NCI-H1930 (cell line): ENCODE measurements around the gene KNDC1.
A peak's percentile ranks its signal among the peaks of the same experiment; 100 is the strongest.

Source experiments
- DNase-seq, 2 experiments: peaks; one replicate each; lab custom pipeline; 2025; lab: John Stamatoyannopoulos, UW

The KNDC1 gene

DNA sequence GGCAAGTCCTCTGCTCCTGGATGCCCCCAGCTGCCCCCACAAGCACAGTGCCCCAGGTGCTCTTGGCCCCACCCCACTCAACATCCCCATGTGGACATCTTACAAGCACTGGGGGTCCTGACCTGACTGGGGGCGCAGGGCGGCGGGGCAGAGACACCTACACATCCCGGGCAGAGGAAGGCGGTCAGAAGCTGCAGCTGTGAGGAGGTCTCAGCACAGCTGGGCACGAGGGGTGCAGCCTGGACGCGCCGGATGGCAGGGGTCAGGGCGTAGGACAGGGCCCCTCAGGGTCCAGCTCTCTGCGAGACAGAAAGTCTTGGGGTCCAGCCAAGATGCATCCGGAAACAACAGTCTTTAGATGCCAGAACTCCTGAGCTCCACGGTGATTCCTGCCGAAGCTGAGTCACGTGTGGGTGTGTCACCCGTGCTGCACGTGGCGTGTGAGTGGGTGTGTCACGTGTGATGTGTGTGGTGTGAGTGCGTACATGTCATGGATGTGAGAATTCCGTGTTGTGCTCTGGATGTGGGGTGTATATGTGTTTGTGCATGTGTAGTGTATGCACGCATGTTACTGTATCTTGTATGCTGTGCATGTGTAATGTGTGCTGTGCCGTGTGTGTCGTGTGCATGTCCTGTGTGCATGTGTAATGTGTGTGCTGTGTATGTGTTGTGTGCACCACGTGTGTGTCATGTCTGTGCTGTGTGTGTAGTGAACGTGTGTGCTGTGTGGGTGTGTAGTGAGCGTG, 82.8 kb downstream of the KNDC1 start:
- DNase-seq: no peak

DNA sequence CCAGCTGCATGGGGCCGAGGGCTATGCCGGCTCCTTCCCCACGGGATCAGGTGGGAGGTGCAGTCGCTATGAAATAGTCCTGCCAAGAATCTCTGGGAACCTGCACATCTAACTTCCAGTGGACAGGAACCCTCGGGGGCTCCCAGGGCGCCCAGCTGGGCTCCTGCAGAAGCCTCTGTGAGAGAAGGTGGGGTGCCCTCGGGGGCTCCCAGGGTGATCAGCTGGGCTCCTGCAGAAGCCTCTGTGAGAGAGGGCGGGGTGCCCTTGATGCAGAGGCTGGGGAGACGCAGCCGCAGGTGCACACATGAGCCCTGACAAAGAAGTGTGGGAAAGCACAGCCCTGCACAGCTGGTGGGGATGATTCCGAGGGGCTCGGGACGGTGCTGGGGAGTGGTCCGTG, 83.6 kb downstream of the KNDC1 start:
- no peak for DNase-seq

DNA sequence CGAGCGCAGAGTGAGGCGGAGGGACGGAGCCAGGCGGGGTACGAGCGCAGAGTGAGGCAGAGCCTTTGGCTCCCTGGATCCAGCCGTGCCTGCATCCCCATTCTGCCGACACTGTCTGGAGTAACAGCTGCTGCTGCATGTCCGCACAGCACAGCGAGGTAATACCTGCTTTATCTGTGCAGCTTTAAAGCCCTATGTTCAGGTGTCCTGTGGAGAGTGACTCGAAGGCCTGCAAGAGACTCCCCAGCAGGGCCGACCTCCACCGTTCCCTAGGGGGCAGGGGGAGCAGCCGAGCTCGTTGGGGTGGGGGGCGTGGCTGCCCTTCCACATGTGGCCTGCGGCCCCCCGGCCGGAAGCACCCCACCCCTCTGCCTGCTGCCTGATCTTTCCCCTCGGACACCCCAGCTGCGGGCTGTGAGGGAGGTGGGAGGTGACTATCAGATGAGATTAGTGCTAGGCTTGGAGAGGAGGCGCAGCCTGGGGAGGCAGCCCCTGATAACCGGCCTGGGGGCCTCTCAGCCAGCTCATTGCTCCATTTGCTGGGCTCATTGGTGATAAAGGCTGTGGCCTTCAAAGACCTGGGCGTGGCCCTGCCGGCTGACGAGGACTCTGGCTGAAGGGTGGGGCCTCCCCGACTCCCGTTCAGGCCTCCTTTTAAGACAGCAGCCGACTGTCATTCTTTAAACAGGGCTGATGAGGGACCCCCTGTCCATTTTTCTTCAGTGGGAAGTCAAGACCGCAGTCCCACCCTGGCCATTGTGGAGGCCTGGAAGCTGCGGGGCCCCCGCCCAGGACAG, 85.6 kb downstream of the KNDC1 start:
- DNase-seq: no peak

DNA sequence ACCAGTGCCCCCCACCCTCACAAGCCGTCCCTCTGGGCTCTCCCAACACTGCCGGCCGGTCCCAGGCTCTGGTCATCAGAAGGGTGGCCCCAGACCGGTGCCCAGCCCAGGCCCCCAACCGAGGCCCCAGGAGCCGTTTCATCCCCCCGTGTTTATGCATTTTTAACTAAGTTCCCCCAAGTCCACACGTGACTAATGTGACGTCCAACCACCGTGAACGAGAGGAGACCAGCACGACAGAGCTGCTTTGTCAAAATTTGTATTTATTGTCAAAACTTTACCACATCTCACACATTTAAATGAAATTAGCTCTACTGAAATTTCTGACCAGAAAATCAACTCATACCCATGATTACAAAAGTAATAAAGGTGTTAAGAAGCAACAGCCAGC, 86.2 kb downstream of the KNDC1 start:
- no peak for DNase-seq

DNA sequence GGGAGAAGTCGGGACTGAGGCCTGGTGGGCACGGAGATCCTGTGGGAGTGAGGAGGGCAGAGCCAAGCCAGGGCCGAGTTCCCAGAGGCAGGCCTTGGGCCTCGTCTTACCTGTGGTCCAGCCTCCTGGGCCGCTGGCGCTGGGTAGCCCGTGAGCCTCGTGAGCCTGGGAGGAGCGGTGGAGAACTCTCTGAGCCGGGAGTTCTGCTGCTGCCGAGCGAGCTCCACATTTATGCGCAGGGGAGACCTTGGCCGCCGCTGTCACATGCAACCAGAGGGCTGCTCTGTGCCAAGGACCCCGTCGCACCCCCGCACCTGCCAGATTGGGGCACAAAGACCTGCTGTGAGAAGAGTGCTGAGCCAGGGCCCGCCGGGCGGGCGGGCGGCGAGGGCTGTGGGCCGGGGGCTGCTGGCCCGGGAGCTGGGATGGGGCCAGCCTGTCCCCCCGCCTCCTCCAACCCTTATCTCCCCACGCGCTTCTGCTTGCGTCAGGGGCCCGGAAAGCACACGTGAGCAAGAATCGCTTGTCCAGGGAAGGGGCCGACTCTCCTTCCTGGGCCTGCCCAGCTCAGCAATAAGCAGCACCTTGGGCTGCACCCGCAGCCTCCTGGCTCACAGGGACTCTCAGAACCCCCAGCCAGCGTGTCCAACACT, 87.8 kb downstream of the KNDC1 start:
- no peak for DNase-seq

DNA sequence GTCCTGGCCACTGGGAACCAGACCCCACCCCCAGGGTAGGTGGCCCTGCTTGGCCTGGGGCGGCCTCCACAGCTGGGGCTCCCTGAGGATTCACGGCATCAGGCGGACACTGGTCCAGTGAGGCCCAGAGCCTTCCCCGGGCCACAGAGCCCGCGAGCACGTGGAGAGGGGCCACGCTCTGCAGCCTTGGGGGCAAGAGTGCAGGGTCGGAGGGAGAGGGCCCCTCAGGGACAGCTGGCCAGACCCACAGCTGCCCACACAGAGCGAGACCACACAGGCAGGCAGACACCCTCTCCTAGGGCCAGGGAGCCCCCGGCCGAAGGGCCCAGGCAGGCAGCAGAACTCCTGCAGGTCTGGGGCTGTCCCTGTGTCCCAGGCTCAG, 88.3 kb downstream of the KNDC1 start:
- DNase-seq: no peak

DNA sequence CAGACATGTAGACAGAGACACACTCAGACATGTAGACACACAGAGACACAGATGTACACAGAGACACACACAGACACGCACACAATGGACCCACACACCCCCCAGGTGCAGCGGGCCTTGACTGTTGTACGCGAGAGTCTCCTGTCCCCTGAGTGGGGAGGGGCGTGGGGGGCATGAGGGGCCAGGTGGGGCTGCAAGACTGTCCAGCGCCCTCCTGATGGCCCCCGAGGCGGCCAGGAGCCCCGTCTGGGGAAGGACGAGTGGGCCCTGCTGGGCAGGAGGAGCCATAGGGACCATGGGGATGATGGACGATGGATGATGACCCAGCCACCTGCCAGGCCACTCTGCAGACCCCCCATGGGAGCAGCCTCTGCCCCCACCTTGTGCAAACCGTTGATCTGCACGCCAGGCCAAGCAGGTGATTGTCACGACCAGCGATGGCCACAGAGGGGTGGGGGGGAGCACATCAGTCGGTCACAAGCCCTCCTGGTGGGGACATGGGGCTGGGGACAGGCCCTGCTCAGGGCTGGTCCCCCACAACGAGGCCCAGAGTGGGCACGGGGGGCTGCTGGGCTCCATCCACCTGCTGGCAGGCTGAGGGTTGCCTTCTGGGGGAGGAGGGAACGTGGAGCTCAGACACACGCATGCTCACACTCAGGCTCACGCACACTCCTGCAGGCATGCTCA, 89.2 kb downstream of the KNDC1 start:
- DNase-seq: no peak

DNA sequence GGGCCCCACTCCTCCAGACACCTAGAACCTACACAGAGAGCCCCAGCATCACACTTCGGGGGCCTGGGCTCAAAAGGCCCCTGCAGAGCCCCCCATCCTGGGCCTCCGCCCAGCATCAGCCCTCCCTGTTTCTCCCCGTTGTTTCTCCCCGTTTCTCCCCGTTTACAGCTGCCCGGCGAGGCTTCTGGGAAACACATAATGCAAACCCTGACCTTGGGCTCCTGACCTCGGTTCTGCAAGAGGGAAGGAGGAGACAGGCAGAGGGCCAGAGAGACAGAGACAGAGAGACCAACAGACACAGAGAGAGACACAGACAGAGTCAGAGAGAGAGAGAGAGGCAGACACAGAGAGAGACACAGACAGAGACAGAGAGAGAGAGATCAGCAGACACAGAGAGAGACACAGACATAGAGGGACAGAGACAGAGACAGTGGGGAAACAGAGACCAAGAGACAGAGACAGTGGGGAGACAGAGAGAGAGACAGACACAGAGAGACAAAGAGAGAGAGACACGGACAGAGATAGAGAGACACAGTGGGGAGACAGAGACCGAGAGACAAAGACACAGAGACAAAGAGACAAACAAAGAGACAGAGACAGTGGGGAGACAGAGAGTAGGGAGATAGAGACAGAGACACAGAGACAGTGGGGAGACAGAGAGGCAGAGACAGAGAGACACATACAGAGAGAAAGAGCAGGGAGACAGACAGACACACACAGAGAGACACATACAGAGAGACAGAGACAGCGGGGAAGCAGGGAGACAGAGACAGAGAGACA, 90.1 kb downstream of the KNDC1 start:
- DNase-seq: no peak

DNA sequence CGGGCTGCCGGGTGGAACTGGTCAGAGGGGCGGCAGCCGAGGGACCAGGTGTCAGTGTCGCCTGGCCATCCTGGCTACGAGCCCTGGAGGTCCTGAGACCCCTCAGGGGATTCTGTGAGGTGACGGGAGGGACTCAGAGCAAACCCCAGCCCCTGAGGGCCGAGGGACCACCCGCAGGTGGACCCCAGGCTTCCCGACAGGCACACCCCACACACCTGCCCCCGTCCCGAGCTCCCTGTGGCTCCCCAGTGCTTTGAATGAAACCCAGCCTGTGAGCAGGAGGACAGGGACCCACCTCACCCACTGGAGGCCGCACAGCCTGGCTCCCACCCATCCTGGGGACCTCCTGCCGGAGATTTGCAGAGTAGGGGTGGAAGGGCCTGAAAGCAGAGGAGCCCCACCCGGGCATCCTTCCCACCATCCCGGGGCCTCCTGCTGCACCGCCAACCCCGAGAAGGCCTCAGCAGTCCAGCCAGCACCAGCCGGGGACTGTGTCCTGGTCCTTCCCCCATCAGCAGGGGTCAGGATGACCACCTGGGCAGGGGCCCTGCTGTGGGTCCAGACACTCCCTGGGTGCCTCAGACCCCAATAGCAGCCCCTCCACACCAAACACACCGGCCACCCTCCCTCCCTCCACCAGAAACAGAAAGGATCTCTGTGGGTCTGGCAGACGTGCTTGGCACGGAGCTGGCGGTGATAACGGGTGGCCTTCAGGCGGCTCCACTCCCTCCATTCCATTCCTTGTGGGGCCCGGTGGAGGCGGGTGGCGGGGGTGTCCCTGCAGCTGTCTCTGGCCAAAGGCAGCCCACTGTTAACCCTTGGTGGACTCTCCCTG, 91.6 kb downstream of the KNDC1 start:
- DNase-seq: no peak

DNA sequence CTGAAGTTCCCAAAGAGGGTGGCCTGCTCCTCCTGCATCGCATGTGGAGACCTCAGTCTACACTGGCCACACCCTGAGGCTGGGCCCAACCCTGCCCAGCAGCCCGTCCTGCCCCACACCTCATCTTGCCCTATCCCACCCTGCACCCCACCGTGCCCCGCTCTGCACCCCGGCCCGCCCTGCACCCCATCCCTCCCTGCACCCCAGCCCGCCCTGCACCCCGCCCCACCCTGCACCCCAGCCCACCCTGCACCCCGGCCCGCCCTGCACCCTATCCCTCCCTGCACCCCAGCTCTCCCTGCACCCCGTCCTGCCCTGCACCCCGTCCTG, 92.2 kb downstream of the KNDC1 start:
- DNase-seq: no peak

DNA sequence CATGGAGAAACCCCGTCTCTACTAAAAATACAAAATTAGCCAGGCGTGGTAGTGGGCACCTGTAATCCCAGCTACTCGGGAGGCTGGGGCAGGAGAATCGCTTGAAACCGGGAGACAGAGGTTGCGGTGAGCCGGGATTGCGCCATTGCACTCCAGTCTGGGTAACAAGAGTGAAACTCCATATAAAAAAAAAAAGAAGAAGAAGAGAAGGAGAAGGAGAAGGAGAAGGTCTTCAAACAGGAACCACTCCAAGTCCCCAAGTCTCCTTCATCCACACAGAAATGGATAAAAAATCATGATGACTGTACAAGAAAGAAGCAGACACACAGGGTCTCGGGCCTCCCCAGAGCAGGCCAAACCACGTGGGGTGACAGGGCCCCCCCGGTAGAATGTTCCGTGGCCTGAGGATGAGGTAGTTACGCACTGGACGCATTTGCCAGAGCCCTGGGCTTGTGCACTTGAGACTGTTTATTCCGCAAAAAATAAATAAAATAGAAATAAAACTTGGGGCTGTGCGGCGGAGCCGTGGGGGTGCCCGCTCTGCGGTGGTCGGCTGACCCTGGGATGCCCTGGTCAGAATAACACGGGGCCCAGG, 93.4 kb downstream of the KNDC1 start:
- no peak for DNase-seq

DNA sequence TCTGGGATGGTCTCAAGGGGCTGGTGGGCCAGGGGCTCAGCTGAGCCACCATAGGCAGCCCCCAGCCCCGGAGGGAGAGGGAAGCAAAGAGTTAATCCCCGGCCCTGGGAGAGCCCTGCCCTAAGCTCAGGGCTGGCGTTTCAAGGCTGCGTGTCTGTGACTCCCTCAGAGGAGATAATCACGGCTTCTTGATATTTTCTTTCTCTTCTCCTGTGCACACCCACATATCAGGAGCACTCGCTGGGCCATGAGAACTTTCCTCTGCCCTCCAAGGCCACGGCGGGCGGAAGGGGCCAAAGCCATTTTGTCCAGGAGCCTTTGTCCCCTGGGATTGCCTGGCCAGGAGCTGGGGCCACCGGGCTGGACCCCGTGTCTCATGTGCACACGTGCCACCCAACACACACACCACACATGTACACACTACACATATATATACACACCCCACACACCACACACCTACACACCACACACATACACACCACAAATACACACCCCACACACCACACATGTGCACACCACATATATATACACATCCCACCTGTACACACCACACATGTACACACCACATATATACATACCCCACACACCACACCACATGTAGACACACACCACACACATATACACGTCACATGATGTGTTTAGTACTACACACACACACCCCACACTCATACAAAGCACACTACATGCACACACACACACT, 94.6 kb downstream of the KNDC1 start:
- no peak for DNase-seq

DNA sequence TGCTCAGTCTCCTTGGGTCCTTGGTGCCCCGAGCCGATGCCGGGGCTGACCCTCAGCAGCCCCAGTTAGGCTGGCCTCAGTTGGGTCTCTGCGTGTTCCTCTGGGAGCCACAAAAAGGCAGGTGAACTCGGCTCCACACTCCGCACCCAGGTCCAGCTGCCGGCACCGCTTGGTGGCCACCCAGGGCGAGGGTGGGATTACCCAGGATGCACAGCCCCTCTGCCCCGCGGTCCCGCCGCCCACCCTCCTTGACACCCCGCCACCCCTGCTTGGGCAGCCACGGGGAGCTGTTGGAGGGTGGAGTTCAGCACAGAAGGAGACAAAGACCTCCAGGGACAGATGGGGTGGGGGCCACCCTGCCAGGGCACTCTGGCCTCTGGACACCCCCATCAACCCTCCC, 95.3 kb downstream of the KNDC1 start:
- DNase-seq: no peak

DNA sequence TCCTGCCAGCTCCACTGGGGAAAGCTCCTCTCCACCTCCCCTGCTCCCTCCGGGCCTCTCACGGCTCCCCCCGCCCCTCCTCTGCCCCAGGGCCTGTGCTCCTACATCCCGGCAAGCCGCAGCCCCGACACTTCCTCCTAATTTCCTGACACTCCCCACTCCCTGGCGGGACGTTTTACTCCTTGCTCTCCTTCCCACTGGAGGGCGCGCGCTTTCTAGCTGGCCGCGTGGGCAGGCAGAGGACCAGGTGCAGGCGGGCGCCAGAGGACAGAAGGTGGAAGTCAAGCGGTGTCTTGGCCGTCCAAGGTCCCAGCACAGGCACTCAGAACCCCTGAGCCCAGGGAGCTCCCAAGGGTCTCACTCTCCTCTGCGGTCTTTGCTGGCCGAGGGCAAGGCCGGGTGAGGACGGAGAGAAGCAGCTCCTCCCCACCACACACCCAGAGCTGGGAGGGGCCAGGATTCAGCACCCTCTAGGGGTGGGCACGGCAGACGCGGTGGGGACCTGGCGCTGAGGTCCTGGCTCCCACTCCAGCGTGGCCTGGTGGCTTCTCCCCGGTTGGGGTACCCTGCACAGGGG, 97.6 kb downstream of the KNDC1 start:
- DNase-seq: peak in 1 of 2 experiments; percentile 33

DNA sequence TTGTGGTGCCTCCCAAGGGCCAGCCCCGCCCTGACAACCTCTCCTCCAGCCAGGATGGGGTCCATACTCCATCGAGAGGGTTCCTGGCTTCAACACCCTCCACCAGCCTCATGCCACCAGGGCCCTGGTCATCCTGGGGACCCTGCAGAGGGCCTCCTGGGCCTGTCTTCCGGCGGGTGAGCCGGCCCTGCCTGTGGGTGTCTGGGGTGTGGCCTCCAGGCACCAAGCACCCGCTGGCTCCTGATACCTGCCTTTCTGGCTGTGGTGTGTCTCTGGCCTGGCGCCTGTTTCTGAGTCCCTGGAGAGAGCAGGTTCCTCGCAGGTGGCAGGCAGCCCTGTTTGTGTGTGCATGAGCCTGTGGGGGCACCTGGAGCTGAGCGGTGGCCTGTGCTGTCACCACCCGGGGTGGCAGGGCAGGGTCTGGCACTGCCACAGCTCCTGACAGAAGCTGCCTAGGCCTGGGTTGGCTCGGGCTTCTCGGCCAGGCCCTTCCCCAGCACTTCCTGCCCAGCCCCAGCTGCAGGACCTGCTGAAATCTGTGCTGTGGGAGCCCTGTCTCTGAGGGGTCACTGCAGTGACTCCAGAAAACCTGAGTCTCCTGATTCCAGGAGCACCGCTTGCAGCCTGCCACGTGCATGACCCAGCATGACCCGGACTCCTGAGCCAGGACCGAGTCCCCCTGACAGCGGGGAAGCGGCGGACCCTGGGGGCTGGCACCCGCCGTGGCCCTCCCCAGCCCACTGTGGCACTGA, 98.2 kb downstream of the KNDC1 start:
- no peak for DNase-seq

DNA sequence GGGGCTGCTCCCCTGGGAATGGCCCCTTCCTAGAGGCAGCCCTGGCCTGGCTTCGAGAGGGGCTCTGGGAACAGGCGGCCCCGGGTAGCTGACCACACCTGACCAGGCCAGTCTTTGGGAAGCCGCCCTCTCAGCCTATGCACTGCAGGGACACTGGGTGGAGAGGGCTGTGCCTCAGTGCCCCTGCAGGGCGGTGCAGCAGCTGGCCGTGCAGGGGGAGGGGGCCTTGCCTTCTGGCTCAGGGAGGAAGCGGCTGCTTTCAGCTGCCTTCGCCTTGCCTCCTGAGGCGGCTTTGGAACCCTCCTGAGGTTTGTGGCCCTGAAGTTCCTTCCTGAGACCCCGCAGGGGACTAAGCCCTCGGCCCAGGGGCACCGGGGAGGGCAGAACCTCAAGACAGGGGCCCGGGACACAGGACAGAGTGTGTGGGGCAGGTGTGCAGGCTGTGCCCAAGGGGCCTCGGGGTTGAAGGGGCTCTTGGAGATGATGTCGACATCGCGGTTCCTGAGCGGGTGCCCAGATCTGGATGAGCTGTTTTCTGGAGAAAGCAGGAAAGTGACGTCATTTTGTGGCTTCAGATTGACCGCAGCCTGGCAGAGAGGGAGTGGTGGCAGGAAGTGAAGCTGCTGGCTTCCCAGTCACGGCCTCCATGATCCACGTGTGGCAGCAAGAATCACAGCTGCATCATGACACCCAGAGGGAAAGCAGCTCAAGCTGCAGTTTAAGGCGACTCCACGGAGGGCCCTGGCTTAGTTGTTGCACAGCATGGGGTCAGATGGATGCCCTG, 99.0 kb downstream of the KNDC1 start:
- DNase-seq: no peak

DNA sequence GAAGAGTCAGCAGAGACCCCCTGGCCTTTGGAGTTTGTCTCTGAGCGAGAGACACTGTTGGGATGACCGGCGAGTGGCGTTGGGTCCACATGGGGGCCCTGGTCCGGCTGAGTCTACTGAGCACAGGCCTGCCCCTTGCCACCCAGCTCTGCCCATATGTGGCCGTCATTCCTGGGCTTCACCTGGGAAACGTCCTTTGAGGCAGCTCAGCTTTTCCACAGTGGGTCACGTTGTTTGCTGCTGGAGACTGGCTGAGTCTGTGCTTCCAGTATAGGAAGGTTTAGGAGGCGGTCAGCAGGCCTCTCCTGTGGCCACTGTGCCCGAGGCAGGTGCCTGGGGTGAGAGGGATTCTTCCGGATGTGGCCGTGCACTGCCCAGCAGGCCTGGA, 99.6 kb downstream of the KNDC1 start:
- DNase-seq: no peak
